Fibroblast of mammary gland (primary cell): ENCODE results near the gene ITM2B.
A peak's percentile ranks its signal among the peaks of the same experiment; 100 is the strongest.

Source experiments
- DNase-seq: peaks from one replicate; pipeline ENCODE4 v3.0.0-alpha.2; 2010; ENCODE audit warnings: low read depth
- H3K4me3 ChIP-seq: 2 replicates; pipeline ENCODE4 v1.5.1; 2011; ENCODE audit warnings: low read depth, mild to moderate bottlenecking, low read length, moderate library complexity; ENCODE audit not compliant: control insufficient read depth
- TF ChIP-seq, protein P1 (sequence below): conservative IDR thresholded peaks from 2 replicates; pipeline ENCODE4 v1.5.1; 2011; ENCODE audit warnings: low read depth, low read length, inconsistent platforms; ENCODE audit not compliant: control insufficient read depth, insufficient read depth

ITM2B gene

DNA sequence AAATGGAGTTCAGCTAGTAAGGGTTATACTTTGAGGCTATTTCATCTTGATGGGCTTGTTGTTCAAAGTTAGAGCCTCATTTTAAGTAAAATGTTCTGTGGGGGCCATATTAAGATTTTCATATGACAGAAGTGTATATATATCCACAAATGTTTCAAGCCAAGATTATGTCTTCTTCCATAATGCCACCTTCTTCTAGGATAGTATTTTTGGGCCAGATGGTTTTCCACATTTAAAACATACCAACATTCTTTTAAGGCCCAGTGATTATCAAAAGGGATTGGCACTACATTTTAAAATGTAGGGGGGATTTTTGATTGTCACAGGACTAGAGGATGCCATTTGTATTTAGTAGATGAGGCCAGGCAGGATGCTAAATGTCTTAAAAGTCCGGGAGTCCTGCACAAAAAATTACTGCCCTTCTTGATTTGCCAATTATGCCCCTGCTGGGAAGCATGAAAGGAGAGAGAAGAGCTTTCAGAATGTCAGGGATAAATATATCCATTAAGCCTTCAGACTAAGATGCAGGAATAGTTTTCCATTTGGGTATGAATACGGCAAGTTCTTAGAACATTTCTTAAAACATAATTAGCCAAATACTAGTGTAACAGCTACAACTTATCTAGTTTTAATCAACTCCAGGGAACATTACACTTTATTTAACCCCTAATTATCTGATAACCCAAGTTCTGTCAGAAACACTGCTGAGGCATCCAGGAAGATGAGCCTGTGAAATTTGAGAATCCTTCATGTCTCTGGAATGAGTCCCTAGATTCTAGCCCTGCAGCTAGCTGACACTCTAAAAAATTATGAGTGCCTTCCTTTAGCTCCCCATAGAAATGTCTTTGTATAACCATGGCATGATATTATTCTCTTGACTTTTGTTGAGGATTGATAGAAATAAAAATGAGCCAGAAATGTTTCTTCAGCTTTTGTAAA, 34.0 kb downstream of the ITM2B start:
- no peak for DNase-seq
- H3K4me3 ChIP-seq, result no peak overlapping the region
- TF ChIP-seq, protein P1, sequence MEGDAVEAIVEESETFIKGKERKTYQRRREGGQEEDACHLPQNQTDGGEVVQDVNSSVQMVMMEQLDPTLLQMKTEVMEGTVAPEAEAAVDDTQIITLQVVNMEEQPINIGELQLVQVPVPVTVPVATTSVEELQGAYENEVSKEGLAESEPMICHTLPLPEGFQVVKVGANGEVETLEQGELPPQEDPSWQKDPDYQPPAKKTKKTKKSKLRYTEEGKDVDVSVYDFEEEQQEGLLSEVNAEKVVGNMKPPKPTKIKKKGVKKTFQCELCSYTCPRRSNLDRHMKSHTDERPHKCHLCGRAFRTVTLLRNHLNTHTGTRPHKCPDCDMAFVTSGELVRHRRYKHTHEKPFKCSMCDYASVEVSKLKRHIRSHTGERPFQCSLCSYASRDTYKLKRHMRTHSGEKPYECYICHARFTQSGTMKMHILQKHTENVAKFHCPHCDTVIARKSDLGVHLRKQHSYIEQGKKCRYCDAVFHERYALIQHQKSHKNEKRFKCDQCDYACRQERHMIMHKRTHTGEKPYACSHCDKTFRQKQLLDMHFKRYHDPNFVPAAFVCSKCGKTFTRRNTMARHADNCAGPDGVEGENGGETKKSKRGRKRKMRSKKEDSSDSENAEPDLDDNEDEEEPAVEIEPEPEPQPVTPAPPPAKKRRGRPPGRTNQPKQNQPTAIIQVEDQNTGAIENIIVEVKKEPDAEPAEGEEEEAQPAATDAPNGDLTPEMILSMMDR, result no peak

DNA sequence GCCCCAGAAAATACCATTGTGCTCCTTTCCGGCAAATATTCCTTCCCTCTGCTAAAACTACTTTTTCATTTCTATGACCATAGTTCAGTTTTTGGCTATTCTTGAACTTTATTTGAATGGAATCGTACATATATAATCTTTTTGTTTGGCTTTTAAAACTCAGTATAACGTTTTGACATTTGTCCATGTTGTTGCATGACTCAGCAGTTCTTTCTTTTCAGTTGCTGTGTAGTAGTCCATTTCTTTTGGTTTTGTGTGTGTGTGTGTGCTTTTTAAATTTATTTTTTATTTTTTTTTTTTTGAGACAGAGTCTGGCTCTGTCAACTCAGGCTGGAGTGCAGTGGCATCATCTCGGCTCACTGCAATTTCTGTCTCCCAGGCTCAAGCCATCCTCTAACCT, 35.0 kb downstream of the ITM2B start:
- H3K4me3 ChIP-seq, result no peak overlapping the region
- TF ChIP-seq, protein P1, result no peak
- DNase-seq, result no peak

DNA sequence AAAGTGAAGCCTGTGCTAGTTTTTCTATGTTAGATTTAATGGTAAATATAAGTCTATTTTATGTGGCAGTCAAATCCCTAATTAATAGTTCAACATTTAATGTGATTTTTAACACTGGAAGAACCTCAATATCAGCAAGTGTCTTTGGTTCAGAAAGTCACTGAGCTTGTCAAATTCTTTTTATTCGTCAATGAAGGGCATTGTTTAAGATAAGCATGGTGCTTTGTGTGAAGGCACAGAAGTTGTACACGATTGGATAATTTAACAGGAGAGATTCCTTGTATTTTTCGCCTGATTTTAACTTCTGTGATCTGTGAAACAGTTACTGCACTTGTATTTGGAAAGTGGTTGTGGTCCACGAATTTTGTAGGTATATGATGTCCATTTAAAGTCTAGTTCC, 40.3 kb downstream of the ITM2B start:
- TF ChIP-seq, protein P1, result no peak
- no peak for DNase-seq
- H3K4me3 ChIP-seq, result no peak overlapping the region

- TF ChIP-seq, protein P1, result no peak
- H3K4me3 ChIP-seq, result no peak overlapping the region
- peak; percentile 31 for DNase-seq
Measured at GRCh38 chr13:48275507-48275906, 42.5 kb downstream of the ITM2B start.

DNA sequence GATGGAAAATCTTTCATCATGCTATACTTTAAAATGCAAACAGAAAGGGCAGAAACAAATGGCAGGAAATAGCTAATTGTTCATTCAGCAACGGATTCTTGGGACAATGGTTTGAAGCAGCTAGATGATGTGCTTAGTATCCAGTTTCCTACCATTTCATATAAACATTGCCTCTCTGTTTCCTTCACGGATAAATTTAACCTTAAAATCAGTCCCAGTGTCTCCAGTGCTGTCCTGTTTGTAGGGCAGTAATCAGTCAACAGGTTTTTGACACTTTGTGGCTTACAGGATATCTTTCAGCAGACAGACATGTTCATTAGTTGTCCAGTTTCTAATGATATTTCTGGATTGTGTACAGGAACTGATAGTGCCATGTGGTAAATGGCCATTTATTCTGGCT, 45.8 kb downstream of the ITM2B start:
- DNase-seq, result no peak
- TF ChIP-seq, protein P1, result no peak
- no peak overlapping the region for H3K4me3 ChIP-seq

GRCh38 chr13:48281556-48281955, 48.5 kb downstream of the ITM2B start:
- TF ChIP-seq, protein P1, result no peak
- no peak overlapping the region for H3K4me3 ChIP-seq
- DNase-seq, result no peak
